Measurements from ENCODE around the gene SCYL3. TPM values are rescaled to one million over a fixed set of nuclear protein-coding genes. Genes with fewer than 3 reads are reported as not detected.

Gene SCYL3
- total RNA-seq, 1 donor from 2014 or later: 8.1 TPM

DNA sequence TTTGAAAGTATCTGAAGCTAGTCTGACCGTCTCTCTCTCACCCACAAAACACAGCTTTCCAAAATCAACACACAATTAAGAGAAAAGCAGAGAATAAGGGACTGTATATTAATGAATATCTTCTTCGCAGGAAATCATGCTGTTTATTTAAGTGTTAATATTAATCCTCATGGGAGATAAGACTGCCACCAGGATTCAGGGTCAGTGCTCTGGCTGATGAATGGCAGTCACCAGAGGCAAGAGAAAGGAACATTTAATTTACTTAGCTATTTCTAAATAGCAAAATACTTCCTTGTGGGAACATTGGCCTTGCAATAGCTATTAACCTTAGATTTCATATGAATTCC is 2.2 kb downstream of the SCYL3 start:
- peak overlapping the region; percentile 54 for H3K4me3 Mint-ChIP-seq
- TF ChIP-seq, protein P1, sequence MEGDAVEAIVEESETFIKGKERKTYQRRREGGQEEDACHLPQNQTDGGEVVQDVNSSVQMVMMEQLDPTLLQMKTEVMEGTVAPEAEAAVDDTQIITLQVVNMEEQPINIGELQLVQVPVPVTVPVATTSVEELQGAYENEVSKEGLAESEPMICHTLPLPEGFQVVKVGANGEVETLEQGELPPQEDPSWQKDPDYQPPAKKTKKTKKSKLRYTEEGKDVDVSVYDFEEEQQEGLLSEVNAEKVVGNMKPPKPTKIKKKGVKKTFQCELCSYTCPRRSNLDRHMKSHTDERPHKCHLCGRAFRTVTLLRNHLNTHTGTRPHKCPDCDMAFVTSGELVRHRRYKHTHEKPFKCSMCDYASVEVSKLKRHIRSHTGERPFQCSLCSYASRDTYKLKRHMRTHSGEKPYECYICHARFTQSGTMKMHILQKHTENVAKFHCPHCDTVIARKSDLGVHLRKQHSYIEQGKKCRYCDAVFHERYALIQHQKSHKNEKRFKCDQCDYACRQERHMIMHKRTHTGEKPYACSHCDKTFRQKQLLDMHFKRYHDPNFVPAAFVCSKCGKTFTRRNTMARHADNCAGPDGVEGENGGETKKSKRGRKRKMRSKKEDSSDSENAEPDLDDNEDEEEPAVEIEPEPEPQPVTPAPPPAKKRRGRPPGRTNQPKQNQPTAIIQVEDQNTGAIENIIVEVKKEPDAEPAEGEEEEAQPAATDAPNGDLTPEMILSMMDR (conservative IDR thresholded peaks at IDR 0.05): no peak
- no peak for DNase-seq (ENCODE audit: low read depth, low spot score)
- H3K27me3 Mint-ChIP-seq (ENCODE audit: low read depth): peaks cover 7% of the 10 kb centered on the region
- no peak overlapping the region for H3K27ac Mint-ChIP-seq (ENCODE audit: unreplicated experiment)
- H3K9me3 Mint-ChIP-seq: no peaks in the 10 kb centered on the region
- H3K4me1 Mint-ChIP-seq: peaks cover 26% of the 10 kb centered on the region
- no peaks in the 10 kb centered on the region for H3K36me3 Mint-ChIP-seq (ENCODE audit: low read depth)

DNA sequence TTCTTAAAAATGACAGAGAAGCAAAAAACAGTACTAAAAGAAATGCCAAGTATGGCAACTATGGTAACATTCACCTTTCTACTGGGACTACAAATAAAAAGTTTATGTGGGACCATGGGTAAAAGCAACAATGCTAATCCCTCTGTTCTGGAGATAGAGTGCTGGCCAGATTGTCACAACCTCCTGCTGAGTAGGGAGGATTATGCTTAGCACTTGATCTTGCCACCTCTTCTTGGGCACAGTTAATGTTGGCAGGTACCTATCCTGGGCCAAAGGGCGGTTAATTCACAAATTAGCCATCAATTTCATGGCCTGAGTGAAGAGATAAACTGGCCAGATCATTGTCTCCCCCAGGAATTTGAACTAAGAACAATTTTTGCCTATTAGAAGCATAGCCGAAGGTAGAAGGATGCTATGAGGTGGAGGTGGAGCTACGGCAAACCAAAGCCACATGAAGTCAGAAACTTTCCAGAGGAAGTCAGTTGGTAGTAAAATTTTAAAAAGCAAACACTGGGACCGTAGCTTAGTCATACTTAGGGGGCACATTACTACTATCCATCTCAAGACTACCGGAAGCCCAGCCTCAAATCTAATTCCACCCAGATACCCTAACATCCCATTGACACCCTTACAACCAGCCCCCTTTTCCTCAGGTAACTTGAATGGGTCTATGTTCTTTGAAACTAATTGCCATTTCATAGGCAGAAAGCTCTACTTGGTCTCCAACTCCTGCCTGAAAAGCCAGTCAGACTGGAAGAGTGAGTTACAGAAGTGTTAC is 2.7 kb downstream of the SCYL3 start:
- peaks cover 26% of the 10 kb centered on the region for H3K4me1 Mint-ChIP-seq
- H3K27ac Mint-ChIP-seq (ENCODE audit: unreplicated experiment): no peak overlapping the region
- no peaks in the 10 kb centered on the region for H3K36me3 Mint-ChIP-seq (ENCODE audit: low read depth)
- H3K27me3 Mint-ChIP-seq (ENCODE audit: low read depth): peaks cover 1% of the 10 kb centered on the region
- no peaks in the 10 kb centered on the region for H3K9me3 Mint-ChIP-seq
- TF ChIP-seq, protein P1 (conservative IDR thresholded peaks at IDR 0.05): no peak
- H3K4me3 Mint-ChIP-seq: peak overlapping the region; percentile 82
- DNase-seq (ENCODE audit: low read depth, low spot score): no peak

DNA sequence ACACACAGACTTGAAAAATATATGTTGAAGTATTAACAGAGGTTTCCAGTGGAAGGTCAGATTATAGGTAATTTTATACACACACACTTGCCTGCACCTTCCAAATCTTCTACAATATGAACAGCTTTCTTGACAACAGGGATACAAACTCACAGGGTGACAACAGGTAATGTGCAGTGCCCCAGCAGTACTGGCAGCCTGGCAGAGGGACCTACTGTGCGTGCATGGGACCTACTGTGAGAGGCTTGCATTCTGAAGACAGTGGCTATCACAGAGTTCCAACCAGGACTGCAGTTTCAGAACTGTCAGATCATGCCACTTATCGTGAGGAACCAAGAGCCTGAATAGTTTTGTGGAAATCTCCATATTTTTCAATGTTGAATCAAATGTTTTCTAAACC is 3.8 kb downstream of the SCYL3 start:
- Mint-ChIP-seq H3K4me1 (peaks cover 26% of the 10 kb centered on the region), H3K4me3 (no peak overlapping the region), H3K9me3 (no peaks in the 10 kb centered on the region), H3K36me3 (ENCODE audit: low read depth) (no peaks in the 10 kb centered on the region), H3K27ac (ENCODE audit: unreplicated experiment) (no peak overlapping the region), H3K27me3 (ENCODE audit: low read depth) (no peaks in the 10 kb centered on the region)
- no peak for DNase-seq (ENCODE audit: low read depth, low spot score)
- TF ChIP-seq, protein P1 (conservative IDR thresholded peaks at IDR 0.05): no peak

DNA sequence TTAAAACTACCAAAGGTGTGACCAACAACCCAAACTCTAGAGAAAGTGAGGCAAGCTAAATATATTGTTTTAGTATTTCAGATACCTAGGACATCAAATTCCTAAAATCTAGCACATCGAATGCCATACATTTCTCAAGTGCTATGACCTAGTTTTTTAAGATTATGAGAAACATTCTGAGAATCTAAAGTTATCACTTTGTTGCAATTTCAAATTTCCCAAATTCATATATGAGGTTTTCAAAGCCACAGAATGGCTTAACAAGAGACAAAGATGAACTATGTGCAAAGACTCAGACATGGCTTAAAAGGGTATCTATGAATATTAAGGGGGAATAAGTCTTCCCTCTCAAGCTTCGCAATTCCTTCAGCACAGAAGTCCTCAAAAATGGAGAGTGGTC is 6.8 kb downstream of the SCYL3 start:
- Mint-ChIP-seq H3K4me3 (no peak overlapping the region), H3K9me3 (no peaks in the 10 kb centered on the region), H3K27ac (ENCODE audit: unreplicated experiment) (no peak overlapping the region), H3K36me3 (ENCODE audit: low read depth) (peaks cover 4% of the 10 kb centered on the region), H3K4me1 (peaks cover 12% of the 10 kb centered on the region), H3K27me3 (ENCODE audit: low read depth) (no peaks in the 10 kb centered on the region)
- no peak for DNase-seq (ENCODE audit: low read depth, low spot score)
- TF ChIP-seq, protein P1 (conservative IDR thresholded peaks at IDR 0.05): no peak

DNA sequence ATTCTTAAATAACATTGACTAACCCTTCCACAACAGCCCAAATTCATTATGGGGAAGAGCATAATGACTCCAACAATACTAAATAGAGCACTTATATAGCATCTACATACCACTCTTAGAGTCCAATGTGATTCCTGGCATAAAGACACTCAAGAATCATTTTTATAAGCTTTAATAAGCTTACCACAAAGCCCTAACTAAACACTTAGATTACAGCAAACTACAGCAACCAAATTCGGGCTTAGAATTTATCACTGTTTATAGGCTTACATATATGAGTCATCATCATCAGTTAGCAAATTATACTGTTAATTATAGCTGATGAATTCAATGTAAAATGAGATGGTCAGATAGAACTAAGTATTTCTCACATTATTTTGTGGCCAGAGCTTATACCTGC is 7.3 kb downstream of the SCYL3 start:
- no peak overlapping the region for H3K27ac Mint-ChIP-seq (ENCODE audit: unreplicated experiment)
- TF ChIP-seq, protein P1 (conservative IDR thresholded peaks at IDR 0.05): no peak
- no peaks in the 10 kb centered on the region for H3K27me3 Mint-ChIP-seq (ENCODE audit: low read depth)
- peaks cover 9% of the 10 kb centered on the region for H3K4me1 Mint-ChIP-seq
- peaks cover 6% of the 10 kb centered on the region for H3K36me3 Mint-ChIP-seq (ENCODE audit: low read depth)
- DNase-seq (ENCODE audit: low read depth, low spot score): no peak
- no peak overlapping the region for H3K4me3 Mint-ChIP-seq
- no peaks in the 10 kb centered on the region for H3K9me3 Mint-ChIP-seq

Measured in neural crest cell (in vitro differentiated cells).